ENCODE measurements around the gene GNB1. TPM values are rescaled to one million over a fixed set of nuclear protein-coding genes. Genes with fewer than 3 reads are reported as not detected.
"Not testable (repeated sequence)": the region's sequence is repeated elsewhere in the genome, so short reads cannot be mapped to it uniquely, and the experiment has no call there.

The GNB1 gene
- total and polyA plus RNA-seq, 12 donors: 64.9 to 228 (median 168) TPM

GRCh38 chr1:1748686-1749321 lies 142.1 kb downstream of the GNB1 start:
- no peak for DNase-seq
- H3K4me1 ChIP-seq: no peaks in the 10 kb centered on the region
- no peak for TF ChIP-seq CTCF (IDR thresholded peaks at IDR 0.05)
- WGBS, 2 donors: 73 to 74% methylated on average over 18 of the region's 18 CpGs
- H3K27ac ChIP-seq: no peak overlapping the region
- no peaks in the 10 kb centered on the region for H3K27me3 ChIP-seq
- H3K9me3 ChIP-seq: no peaks in the 10 kb centered on the region
- intact Hi-C loops (cut with DNase I): no loop called here
- H3K36me3 ChIP-seq: peaks cover 0 to 19% (median 11%) of the 10 kb centered on the region in 9 donors
- H3K4me3 ChIP-seq: no peak overlapping the region
- no peak for ATAC-seq

- H3K4me1 ChIP-seq; intact Hi-C loops (cut with DNase I); H3K27me3 ChIP-seq; H3K9me3 ChIP-seq; H3K36me3 ChIP-seq; DNase-seq: not testable (repeated sequence)
- ATAC-seq: peak; percentile 93 to 97 (median 96)
- peak overlapping the region in 8 of 10 donors; percentile 70 to 97 (median 88) for H3K27ac ChIP-seq
- peak overlapping the region in 6 of 10 donors; percentile 31 to 59 (median 52) for H3K4me3 ChIP-seq
- WGBS, 2 donors: no CpG with 5 or more reads among the region's 35 CpGs
Measured at GRCh38 chr1:1746566-1746909, 144.3 kb downstream of the GNB1 start.

GRCh38 chr1:1745651-1746565 lies 145.0 kb downstream of the GNB1 start:
- peak in 2 of 9 donors; percentile 15 to 21 for TF ChIP-seq CTCF (IDR thresholded peaks at IDR 0.05)
- intact Hi-C loops (cut with DNase I); H3K4me1 ChIP-seq; H3K36me3 ChIP-seq; H3K27me3 ChIP-seq; H3K9me3 ChIP-seq: not testable (repeated sequence)
- DNase-seq (peak; percentile 64 to 83), ATAC-seq (peak; percentile 81 to 96 (median 92))
- Histone ChIP-seq H3K27ac (peak overlapping the region in 9 of 10 donors; percentile 44 to 97 (median 88)), H3K4me3 (peak overlapping the region in 7 of 10 donors; percentile 31 to 59 (median 51))
- WGBS, 2 donors: 0 to 1% methylated on average over 37 to 63 of the region's 101 CpGs

- DNase-seq; H3K4me1 ChIP-seq; H3K4me3 ChIP-seq; ATAC-seq; intact Hi-C loops (cut with DNase I); H3K9me3 ChIP-seq; H3K27ac ChIP-seq; H3K27me3 ChIP-seq: not testable (repeated sequence)
- WGBS, 2 donors: 85 to 93% methylated on average over 11 of the region's 11 CpGs
- H3K36me3 ChIP-seq: peaks cover 0 to 20% (median 0%) of the 10 kb centered on the region in 9 donors
Measured at GRCh38 chr1:1742529-1742928, 148.4 kb downstream of the GNB1 start.

GRCh38 chr1:1741013-1741412 lies 149.9 kb downstream of the GNB1 start:
- WGBS, 2 donors: 84 to 95% methylated on average over 11 of the region's 12 CpGs
- intact Hi-C loops (cut with DNase I); H3K4me1 ChIP-seq; H3K27ac ChIP-seq; ATAC-seq; DNase-seq; H3K4me3 ChIP-seq; H3K9me3 ChIP-seq; H3K27me3 ChIP-seq: not testable (repeated sequence)
- H3K36me3 ChIP-seq: peaks cover 0 to 33% (median 0%) of the 10 kb centered on the region in 9 donors

- H3K27ac ChIP-seq; H3K4me3 ChIP-seq; H3K27me3 ChIP-seq; H3K9me3 ChIP-seq; intact Hi-C loops (cut with DNase I); DNase-seq; H3K4me1 ChIP-seq: not testable (repeated sequence)
- WGBS, 2 donors: 89 to 90% methylated on average over 7 to 12 of the region's 22 CpGs
- peak in 3 of 8 donors; percentile 7 to 25 (median 7) for ATAC-seq
- peaks cover 0 to 51% (median 4%) of the 10 kb centered on the region in 9 donors for H3K36me3 ChIP-seq
Measured at GRCh38 chr1:1738799-1739337, 152.0 kb downstream of the GNB1 start.

DNA sequence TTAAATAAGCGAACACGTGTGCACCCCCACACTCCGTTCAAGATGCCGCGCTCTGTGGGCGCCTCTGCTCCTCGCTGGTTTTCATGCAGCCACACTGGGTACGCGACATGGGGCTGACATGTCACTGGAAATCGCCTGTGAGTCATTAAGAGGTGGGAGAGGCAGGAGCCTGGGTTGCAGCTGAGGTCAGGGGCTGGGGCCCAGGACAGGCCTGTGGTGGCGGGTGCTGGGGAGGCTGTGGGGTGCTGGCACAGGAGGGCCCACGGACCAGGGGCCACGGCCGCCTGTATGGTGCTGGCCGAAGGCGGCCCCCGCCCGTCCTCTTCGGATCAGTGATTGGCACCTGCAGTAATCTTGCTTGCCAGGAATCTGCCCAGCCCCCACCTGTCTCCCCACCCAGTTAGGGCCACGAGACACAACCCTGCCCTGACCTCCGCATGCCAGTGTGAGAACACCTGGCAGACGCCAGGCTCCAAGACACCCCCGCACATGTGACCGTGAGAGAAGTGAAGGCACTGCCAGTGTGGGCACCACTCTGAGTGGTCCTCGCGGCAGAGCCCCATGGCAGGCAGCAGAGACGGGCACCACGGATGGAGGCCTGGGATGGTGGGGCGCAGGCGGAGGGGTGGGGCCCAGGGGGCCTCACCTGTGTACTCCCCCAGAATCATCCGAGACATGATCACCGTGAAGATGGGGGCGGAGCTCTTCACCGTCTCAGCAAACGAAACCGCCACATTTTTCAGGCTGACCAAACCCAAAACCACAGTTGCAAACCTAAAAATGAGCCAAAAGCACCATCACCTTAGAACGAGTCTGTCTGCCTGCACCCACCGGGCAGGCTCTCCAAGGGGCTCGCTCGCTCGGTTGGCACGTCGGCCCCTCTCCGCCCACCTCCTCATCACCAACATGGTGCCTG lies 153.0 kb downstream of the GNB1 start:
- H3K36me3 ChIP-seq: peaks cover 0 to 60% (median 9%) of the 10 kb centered on the region in 9 donors
- ATAC-seq: peak in 3 of 8 donors; percentile 19 to 44 (median 33)
- 94 to 96% methylated on average over 14 to 32 of the region's 44 CpGs for WGBS, 2 donors
- H3K27me3 ChIP-seq; H3K4me3 ChIP-seq; H3K4me1 ChIP-seq; DNase-seq; H3K9me3 ChIP-seq; intact Hi-C loops (cut with DNase I); H3K27ac ChIP-seq: not testable (repeated sequence)

Data from heart right ventricle (tissue), 16 donors.